NCI-H2081 treated with DMSO at 0.1 percent for 48 hours (cell line): Measurements from ENCODE around the gene SAMD11.

ENCODE experiments used
- DNase-seq: peaks from one replicate; lab custom pipeline; 2025; lab: John Stamatoyannopoulos, UW

Gene SAMD11

GRCh38 chr1:962381-963300 lies 38.9 kb downstream of the SAMD11 start:
- DNase-seq, result no peak

GRCh38 chr1:963301-963651 lies 39.6 kb downstream of the SAMD11 start:
- DNase-seq, result no peak

- no peak for DNase-seq
Measured at GRCh38 chr1:963746-964525, 40.2 kb downstream of the SAMD11 start.

- DNase-seq, result no peak
Measured at GRCh38 chr1:964691-965525, 41.2 kb downstream of the SAMD11 start.

- no peak for DNase-seq
Measured at GRCh38 chr1:965526-966134, 41.9 kb downstream of the SAMD11 start.

GRCh38 chr1:966135-966703 lies 42.5 kb downstream of the SAMD11 start, which contains the start of gene PLEKHN1:
TSS of gene PLEKHN1 (plus strand) at chr1:966482. CDS start at chr1:966532, 50 bp downstream.
- DNase-seq, result no peak

GRCh38 chr1:966704-967300 lies 43.1 kb downstream of the SAMD11 start:
- DNase-seq, result no peak

- no peak for DNase-seq
Measured at GRCh38 chr1:967466-968343, 44.0 kb downstream of the SAMD11 start.

GRCh38 chr1:969260-969855 lies 45.6 kb downstream of the SAMD11 start:
- DNase-seq, result no peak

- no peak for DNase-seq
Measured at GRCh38 chr1:970242-970972, 46.7 kb downstream of the SAMD11 start.

- no peak for DNase-seq
Measured at GRCh38 chr1:970973-971730, 47.4 kb downstream of the SAMD11 start.

GRCh38 chr1:971751-972506 lies 48.2 kb downstream of the SAMD11 start:
- DNase-seq, result no peak

- DNase-seq, result no peak
Measured at GRCh38 chr1:972726-973458, 49.2 kb downstream of the SAMD11 start.

- DNase-seq, result no peak
Measured at GRCh38 chr1:973459-974292, 50.0 kb downstream of the SAMD11 start.

- DNase-seq, result no peak
Measured at GRCh38 chr1:974293-974640, 50.5 kb downstream of the SAMD11 start.
